SK-N-SH (cell line): Measurements from ENCODE around the gene SKA2.

Experiments
- CTCF ChIP-seq: fragments of 200-600 bp; sonication (generic); IDR thresholded peaks from 2 replicates; pipeline ENCODE4 v1.6.1; 2017; ENCODE audit warnings: antibody characterized with exemption, mild to moderate bottlenecking, moderate library complexity
- ELF1 ChIP-seq: IDR thresholded peaks from 2 replicates; pipeline ENCODE4 v1.4.0; 2012
- EP300 ChIP-seq, 2 experiments: IDR thresholded peaks; 2 replicates each; pipeline versions ENCODE4 v1.4.0 to v1.6.1; 2012; ENCODE audit warnings: borderline replicate concordance in 1 of 2, low read depth in 1 of 2, low read length in 1 of 2
- FOSL2 ChIP-seq: IDR thresholded peaks from 2 replicates; pipeline ENCODE4 v1.4.0; 2012; ENCODE audit warnings: low read depth, mild to moderate bottlenecking, moderate library complexity, borderline replicate concordance
- GABPA ChIP-seq: IDR thresholded peaks from 2 replicates; pipeline ENCODE4 v1.4.0; 2012; ENCODE audit warnings: low read depth, mild to moderate bottlenecking
- MAX ChIP-seq: IDR thresholded peaks from 2 replicates; pipeline ENCODE4 v1.4.0; 2012; ENCODE audit warnings: low read depth
- NFIC ChIP-seq: IDR thresholded peaks from 2 replicates; pipeline ENCODE4 v1.4.0; 2012; ENCODE audit warnings: borderline replicate concordance
- NRF1 ChIP-seq: IDR thresholded peaks from 2 replicates; pipeline ENCODE4 v1.6.1; 2012; ENCODE audit warnings: low read depth, mild to moderate bottlenecking, low read length
- PBX3 ChIP-seq: IDR thresholded peaks from 2 replicates; pipeline ENCODE4; 2012
- POLR2AphosphoS5 ChIP-seq: IDR thresholded peaks from 2 replicates; pipeline ENCODE4 v1.6.1; 2012; ENCODE audit warnings: low read depth, low read length
- RAD21 ChIP-seq: IDR thresholded peaks from 2 replicates; pipeline ENCODE4 v1.6.1; 2012; ENCODE audit warnings: mild to moderate bottlenecking, low read length
- SIN3A ChIP-seq: IDR thresholded peaks from 2 replicates; pipeline ENCODE4 v1.6.1; 2012; ENCODE audit warnings: low read depth, mild to moderate bottlenecking, low read length, moderate library complexity, borderline replicate concordance
- SMC3 ChIP-seq: IDR thresholded peaks from 2 replicates; pipeline ENCODE4 v1.6.1; 2012; ENCODE audit warnings: low read depth, low read length, improper control_type of control experiment
- TAF1 ChIP-seq: IDR thresholded peaks from 2 replicates; pipeline ENCODE4 v1.6.1; 2012; ENCODE audit warnings: low read depth, mild to moderate bottlenecking, low read length, moderate library complexity, borderline replicate concordance

GRCh38 chr17:59199398-59199797 lies 44.4 kb upstream of the SKA2 start:
- TF ChIP-seq SMC3: no peak
- no peak for TF ChIP-seq ELF1
- TF ChIP-seq NFIC: no peak
- TF ChIP-seq EP300 (IDR thresholded peaks at IDR 0.05; ENCODE audit: borderline replicate concordance in 1 of 2, low read depth in 1 of 2, low read length in 1 of 2): no peak
- TF ChIP-seq TAF1: no peak
- TF ChIP-seq POLR2AphosphoS5: no peak
- TF ChIP-seq MAX: no peak
- no peak for TF ChIP-seq RAD21
- no peak for TF ChIP-seq CTCF
- no peak for TF ChIP-seq SIN3A
- no peak for TF ChIP-seq FOSL2
- no peak for TF ChIP-seq PBX3
- no peak for TF ChIP-seq GABPA
- TF ChIP-seq NRF1: no peak
